ENCODE results near the gene PPP4R1. TPM values are rescaled to one million over a fixed set of nuclear protein-coding genes. Genes with fewer than 3 reads are reported as not detected.

Gene PPP4R1
- total and polyA plus RNA-seq, 4 donors, result 87.2 to 105 (median 92.5) TPM

DNA sequence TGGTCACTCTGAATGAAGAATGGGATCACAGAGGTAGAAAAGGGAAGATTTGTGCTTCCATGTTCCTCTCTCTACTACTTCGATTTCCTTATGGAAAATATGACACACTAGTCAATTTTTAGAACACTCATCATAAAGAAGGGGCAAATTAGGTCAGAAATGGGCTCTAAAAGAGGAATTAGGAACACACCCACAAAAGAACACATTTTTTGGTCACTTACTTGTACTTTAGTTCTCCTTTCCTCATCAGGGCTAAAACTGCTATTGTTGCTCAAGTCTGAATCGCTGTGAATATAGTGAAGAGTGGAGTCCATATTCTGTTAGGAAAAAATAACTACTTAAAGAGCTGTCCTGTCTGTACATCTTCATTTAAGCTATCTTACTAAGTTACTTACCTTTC is 52.6 kb downstream of the PPP4R1 start:
- Histone ChIP-seq H3K27me3 (ENCODE audit: control insufficient read depth, insufficient read depth, low read length) (no peaks in the 10 kb centered on the region), H3K9me3 (ENCODE audit: control insufficient read depth, insufficient read depth, low read length) (no peaks in the 10 kb centered on the region), H3K27ac (ENCODE audit: low read depth, low read length) (no peak overlapping the region), H3K36me3 (ENCODE audit: control insufficient read depth, insufficient read depth, low read length) (peaks cover 29% of the 10 kb centered on the region), H3K4me1 (ENCODE audit: control insufficient read depth, insufficient read depth, low read length) (no peaks in the 10 kb centered on the region), H3K4me3 (ENCODE audit: low read depth, low read length) (no peak overlapping the region)
- no peak for DNase-seq (ENCODE audit: low read depth in 4 of 6, low spot score in 6 of 6)
- no CpG with 5 or more reads among the region's 2 CpGs for WGBS (ENCODE audit: insufficient coverage)

DNA sequence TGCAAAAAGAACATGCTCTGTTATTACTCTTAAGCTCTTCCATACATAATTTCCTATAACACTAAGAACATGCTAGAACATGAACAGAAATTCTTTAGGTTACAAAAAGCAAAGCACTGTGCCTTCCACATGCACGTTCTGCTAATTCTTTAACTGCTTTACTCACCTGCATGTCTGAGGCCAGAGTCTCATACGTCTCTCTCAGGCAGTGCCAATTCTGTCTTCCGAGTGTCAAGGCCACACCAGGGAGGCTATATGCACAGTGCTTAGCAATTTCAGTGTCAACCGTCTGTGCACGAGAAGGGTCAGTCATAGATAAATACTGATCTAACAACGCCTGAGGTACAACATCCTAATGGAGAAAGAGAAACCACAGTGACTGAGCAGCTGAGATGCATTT is 55.1 kb downstream of the PPP4R1 start:
- 87% methylated on average over 5 of the region's 6 CpGs for WGBS (ENCODE audit: insufficient coverage)
- Histone ChIP-seq H3K27me3 (ENCODE audit: control insufficient read depth, insufficient read depth, low read length) (no peaks in the 10 kb centered on the region), H3K4me1 (ENCODE audit: control insufficient read depth, insufficient read depth, low read length) (no peaks in the 10 kb centered on the region), H3K4me3 (ENCODE audit: low read depth, low read length) (no peak overlapping the region), H3K9me3 (ENCODE audit: control insufficient read depth, insufficient read depth, low read length) (no peaks in the 10 kb centered on the region), H3K27ac (ENCODE audit: low read depth, low read length) (no peak overlapping the region), H3K36me3 (ENCODE audit: control insufficient read depth, insufficient read depth, low read length) (peaks cover 32% of the 10 kb centered on the region)
- no peak for DNase-seq (ENCODE audit: low read depth in 4 of 6, low spot score in 6 of 6)

DNA sequence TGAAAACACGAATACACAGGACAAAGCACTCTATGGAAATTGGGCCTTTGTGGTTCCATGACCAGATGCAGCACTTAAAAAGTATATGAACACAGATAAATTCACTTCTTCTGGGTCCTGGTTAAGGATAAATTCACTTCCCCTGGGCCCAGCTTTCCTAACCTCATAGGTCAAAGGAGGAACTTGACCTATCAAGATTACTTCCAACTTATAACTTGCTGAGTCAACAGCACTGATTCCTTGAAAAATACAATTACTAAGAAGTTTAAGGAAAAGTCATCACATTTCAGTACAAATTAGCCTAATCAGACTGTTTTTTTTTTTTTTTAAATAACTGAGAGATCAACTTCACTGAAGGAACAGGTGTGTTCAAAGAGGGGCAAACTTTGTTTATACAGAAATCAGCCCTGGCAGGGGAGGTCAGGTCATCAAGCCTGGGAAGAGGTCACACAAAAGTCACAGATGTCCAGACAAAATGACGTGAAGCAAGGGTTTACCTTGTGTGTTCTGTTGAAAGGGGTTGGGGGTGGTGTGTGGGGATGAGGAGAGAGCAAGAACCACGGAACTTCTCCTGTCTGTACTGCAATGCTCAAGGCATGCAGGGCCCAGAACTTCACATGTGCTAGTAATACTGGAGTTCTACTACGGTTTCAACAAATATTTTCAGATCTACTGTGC is 55.8 kb downstream of the PPP4R1 start:
- Histone ChIP-seq H3K36me3 (ENCODE audit: control insufficient read depth, insufficient read depth, low read length) (peaks cover 36% of the 10 kb centered on the region), H3K4me3 (ENCODE audit: low read depth, low read length) (no peak overlapping the region), H3K27ac (ENCODE audit: low read depth, low read length) (no peak overlapping the region), H3K9me3 (ENCODE audit: control insufficient read depth, insufficient read depth, low read length) (no peaks in the 10 kb centered on the region), H3K4me1 (ENCODE audit: control insufficient read depth, insufficient read depth, low read length) (no peaks in the 10 kb centered on the region), H3K27me3 (ENCODE audit: control insufficient read depth, insufficient read depth, low read length) (no peaks in the 10 kb centered on the region)
- 74% methylated on average over 3 of the region's 4 CpGs for WGBS (ENCODE audit: insufficient coverage)
- no peak for DNase-seq (ENCODE audit: low read depth in 4 of 6, low spot score in 6 of 6)

DNA sequence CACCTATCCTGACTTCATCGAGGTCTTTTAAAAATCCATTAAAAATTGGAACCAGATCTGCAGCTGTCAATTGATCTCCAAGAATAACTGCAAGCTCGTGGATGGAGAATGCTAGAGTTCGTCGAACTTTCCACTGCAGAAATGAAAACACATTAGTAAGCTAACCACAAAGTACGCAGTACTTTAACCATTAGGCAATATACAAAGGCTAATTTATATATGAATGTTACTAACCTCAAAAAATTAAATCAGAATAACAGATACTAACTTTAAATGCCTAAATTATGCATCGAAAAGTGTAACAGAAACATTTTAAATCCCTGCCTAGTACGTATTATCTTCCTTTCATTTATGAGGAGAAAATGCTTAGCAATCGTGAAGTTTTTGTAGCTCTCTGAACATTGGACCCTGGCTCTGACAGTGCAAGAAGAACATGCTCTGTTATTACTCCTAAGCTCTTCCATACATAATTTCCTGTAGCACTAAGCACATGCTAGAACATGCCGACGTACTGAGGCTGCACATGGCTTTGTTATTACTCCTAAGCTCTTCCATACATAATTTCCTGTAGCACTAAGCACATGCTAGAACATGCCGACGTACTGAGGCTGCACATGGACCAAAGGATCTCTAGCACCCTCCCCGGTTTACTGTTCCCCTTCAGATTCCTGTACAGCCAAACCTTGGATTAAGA is 57.0 kb downstream of the PPP4R1 start:
- no peaks in the 10 kb centered on the region for H3K27me3 ChIP-seq (ENCODE audit: control insufficient read depth, insufficient read depth, low read length)
- 76% methylated on average over 6 of the region's 13 CpGs for WGBS (ENCODE audit: insufficient coverage)
- H3K9me3 ChIP-seq (ENCODE audit: control insufficient read depth, insufficient read depth, low read length), result peaks cover 1% of the 10 kb centered on the region
- H3K4me3 ChIP-seq (ENCODE audit: low read depth, low read length), result no peak overlapping the region
- no peak overlapping the region for H3K27ac ChIP-seq (ENCODE audit: low read depth, low read length)
- peaks cover 39% of the 10 kb centered on the region for H3K36me3 ChIP-seq (ENCODE audit: control insufficient read depth, insufficient read depth, low read length)
- no peak for DNase-seq (ENCODE audit: low read depth in 4 of 6, low spot score in 6 of 6)
- H3K4me1 ChIP-seq (ENCODE audit: control insufficient read depth, insufficient read depth, low read length), result no peaks in the 10 kb centered on the region

DNA sequence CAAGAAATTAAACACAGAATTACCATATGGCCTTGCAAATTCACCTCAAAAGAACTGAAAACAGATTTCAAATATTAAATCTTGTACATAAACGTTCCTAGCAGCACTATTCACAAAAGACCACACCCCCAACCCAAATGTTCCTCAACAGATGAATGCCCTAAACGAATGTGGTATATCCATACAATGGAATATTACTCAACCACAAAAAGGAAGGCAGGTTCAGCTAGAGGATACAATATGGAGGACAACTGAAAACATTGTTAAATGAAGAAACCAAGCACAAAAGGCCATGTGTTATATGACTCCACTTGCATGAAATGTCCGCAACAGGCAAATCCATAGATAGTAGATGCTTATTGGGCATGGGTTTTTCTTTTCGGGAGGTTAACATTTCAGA is 61.7 kb downstream of the PPP4R1 start:
- H3K4me1 ChIP-seq (ENCODE audit: control insufficient read depth, insufficient read depth, low read length), result peaks cover 3% of the 10 kb centered on the region
- no peak overlapping the region for H3K4me3 ChIP-seq (ENCODE audit: low read depth, low read length)
- no peak for DNase-seq (ENCODE audit: low read depth in 4 of 6, low spot score in 6 of 6)
- no CpG with 5 or more reads among the region's 4 CpGs for WGBS (ENCODE audit: insufficient coverage)
- H3K27ac ChIP-seq (ENCODE audit: low read depth, low read length), result no peak overlapping the region
- H3K9me3 ChIP-seq (ENCODE audit: control insufficient read depth, insufficient read depth, low read length), result peaks cover 1% of the 10 kb centered on the region
- H3K27me3 ChIP-seq (ENCODE audit: control insufficient read depth, insufficient read depth, low read length), result no peaks in the 10 kb centered on the region
- peaks cover 45% of the 10 kb centered on the region for H3K36me3 ChIP-seq (ENCODE audit: control insufficient read depth, insufficient read depth, low read length)

DNA sequence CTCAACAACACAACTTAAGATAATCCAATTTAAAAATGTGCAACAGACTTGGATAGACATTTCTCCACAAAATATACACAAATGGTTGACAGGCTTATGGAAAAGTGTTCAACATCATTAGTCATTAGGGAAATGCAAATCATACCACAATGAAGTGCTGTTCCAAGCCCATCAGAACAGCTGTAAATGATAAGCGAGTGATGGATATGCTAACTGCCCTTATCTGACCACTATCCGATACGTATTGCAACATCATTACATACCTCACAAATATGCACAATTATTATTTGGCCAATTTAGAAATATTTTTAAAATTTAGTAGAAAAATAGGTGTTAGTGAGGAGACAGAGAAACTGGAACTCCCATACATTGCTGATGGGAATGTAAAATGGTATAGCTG is 62.2 kb downstream of the PPP4R1 start:
- no peaks in the 10 kb centered on the region for H3K27me3 ChIP-seq (ENCODE audit: control insufficient read depth, insufficient read depth, low read length)
- H3K27ac ChIP-seq (ENCODE audit: low read depth, low read length), result no peak overlapping the region
- no peak for DNase-seq (ENCODE audit: low read depth in 4 of 6, low spot score in 6 of 6)
- peaks cover 3% of the 10 kb centered on the region for H3K4me1 ChIP-seq (ENCODE audit: control insufficient read depth, insufficient read depth, low read length)
- peaks cover 49% of the 10 kb centered on the region for H3K36me3 ChIP-seq (ENCODE audit: control insufficient read depth, insufficient read depth, low read length)
- H3K9me3 ChIP-seq (ENCODE audit: control insufficient read depth, insufficient read depth, low read length), result peaks cover 1% of the 10 kb centered on the region
- H3K4me3 ChIP-seq (ENCODE audit: low read depth, low read length), result no peak overlapping the region
- WGBS (ENCODE audit: insufficient coverage), result no CpG with 5 or more reads among the region's 3 CpGs

DNA sequence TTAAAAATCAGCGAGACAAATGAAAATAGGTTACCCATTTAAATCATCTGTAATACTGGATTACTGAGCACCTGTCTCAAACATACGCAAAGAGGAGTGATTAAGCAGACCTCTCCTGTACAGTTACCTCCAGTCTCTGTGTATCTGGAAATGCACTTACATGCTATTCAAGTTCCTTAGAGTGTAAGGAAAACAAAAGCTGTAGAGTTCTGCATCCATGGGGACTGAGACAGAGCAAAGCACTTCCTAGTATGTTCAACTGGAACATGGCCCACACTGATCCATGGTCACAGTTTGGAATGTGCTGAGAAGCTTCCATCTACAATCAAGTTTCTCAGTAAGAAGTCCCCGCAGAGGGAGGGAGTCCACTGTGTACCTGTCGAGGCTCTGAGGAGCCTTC is 63.9 kb downstream of the PPP4R1 start:
- H3K4me1 ChIP-seq (ENCODE audit: control insufficient read depth, insufficient read depth, low read length), result peaks cover 3% of the 10 kb centered on the region
- H3K27me3 ChIP-seq (ENCODE audit: control insufficient read depth, insufficient read depth, low read length), result no peaks in the 10 kb centered on the region
- DNase-seq (ENCODE audit: low read depth in 4 of 6, low spot score in 6 of 6), result peak in 4 of 6 donors; percentile 4 to 41 (median 14)
- 50% methylated on average over 1 of the region's 4 CpGs for WGBS (ENCODE audit: insufficient coverage)
- H3K27ac ChIP-seq (ENCODE audit: low read depth, low read length), result no peak overlapping the region
- H3K9me3 ChIP-seq (ENCODE audit: control insufficient read depth, insufficient read depth, low read length), result peaks cover 1% of the 10 kb centered on the region
- peaks cover 57% of the 10 kb centered on the region for H3K36me3 ChIP-seq (ENCODE audit: control insufficient read depth, insufficient read depth, low read length)
- no peak overlapping the region for H3K4me3 ChIP-seq (ENCODE audit: low read depth, low read length)

DNA sequence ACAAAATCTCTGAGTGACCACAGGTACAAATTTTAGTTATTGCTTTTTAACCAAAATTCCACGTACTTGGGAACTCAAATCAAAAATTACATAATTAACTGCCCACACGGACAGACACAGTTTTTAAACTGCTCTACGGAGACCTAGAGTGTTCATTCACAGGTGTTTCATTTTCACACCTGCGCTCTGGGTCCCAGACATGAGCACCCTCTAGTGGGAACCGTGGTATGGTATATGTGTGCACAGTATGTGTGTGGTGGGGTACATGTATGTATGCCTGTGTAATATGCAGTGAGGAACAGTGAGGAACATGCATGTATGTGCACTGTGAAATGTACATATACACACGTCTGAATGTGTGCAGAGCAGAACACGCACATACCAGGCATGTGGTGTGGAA is 65.0 kb downstream of the PPP4R1 start:
- WGBS (ENCODE audit: insufficient coverage), result 91% methylated on average over 5 of the region's 7 CpGs
- no peaks in the 10 kb centered on the region for H3K27me3 ChIP-seq (ENCODE audit: control insufficient read depth, insufficient read depth, low read length)
- no peak for DNase-seq (ENCODE audit: low read depth in 4 of 6, low spot score in 6 of 6)
- no peak overlapping the region for H3K4me3 ChIP-seq (ENCODE audit: low read depth, low read length)
- peaks cover 58% of the 10 kb centered on the region for H3K36me3 ChIP-seq (ENCODE audit: control insufficient read depth, insufficient read depth, low read length)
- no peak overlapping the region for H3K27ac ChIP-seq (ENCODE audit: low read depth, low read length)
- H3K9me3 ChIP-seq (ENCODE audit: control insufficient read depth, insufficient read depth, low read length), result peaks cover 1% of the 10 kb centered on the region
- peaks cover 3% of the 10 kb centered on the region for H3K4me1 ChIP-seq (ENCODE audit: control insufficient read depth, insufficient read depth, low read length)

DNA sequence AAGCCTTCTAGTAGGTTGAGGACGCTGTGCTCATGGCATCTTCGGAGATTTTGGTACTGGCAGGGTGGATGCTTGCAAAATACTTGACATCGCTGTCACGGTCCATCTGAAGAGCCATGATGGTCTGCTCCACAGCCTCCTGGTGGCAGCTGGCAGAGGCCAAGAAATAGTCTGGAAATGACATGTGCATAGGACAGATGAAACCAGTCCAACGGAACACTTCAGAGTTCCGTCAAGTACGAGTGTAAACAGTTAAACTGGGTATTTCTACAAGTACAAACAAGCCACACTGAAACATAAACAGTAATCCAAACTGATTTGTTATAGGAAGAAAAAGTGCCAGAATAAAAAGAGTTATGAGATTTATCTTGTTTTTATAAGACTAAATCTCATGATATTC is 66.6 kb downstream of the PPP4R1 start:
- no peaks in the 10 kb centered on the region for H3K27me3 ChIP-seq (ENCODE audit: control insufficient read depth, insufficient read depth, low read length)
- peaks cover 1% of the 10 kb centered on the region for H3K9me3 ChIP-seq (ENCODE audit: control insufficient read depth, insufficient read depth, low read length)
- DNase-seq (ENCODE audit: low read depth in 4 of 6, low spot score in 6 of 6), result no peak
- peaks cover 3% of the 10 kb centered on the region for H3K4me1 ChIP-seq (ENCODE audit: control insufficient read depth, insufficient read depth, low read length)
- H3K27ac ChIP-seq (ENCODE audit: low read depth, low read length), result no peak overlapping the region
- 99% methylated on average over 4 of the region's 7 CpGs for WGBS (ENCODE audit: insufficient coverage)
- H3K36me3 ChIP-seq (ENCODE audit: control insufficient read depth, insufficient read depth, low read length), result peaks cover 50% of the 10 kb centered on the region
- H3K4me3 ChIP-seq (ENCODE audit: low read depth, low read length), result no peak overlapping the region

DNA sequence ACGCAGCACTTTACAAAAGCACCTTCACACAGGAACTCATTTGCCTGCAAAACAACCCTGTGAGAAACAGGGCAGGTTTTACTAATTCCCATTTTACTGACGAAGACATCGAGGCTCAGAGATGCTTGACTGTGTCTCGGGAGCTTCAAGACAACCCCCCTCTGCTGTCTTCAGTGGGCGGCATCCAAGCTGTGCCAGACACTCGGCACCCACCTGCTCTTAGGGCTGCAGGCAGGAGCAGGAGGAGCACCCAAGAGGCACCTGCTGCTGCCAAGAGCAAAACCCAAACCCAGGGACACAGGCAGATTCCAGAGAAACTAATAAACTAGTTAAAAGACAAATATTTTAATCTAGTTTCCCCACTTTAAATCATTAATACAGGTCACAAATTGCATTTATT is 67.9 kb downstream of the PPP4R1 start:
- Histone ChIP-seq H3K36me3 (ENCODE audit: control insufficient read depth, insufficient read depth, low read length) (peaks cover 42% of the 10 kb centered on the region), H3K4me3 (ENCODE audit: low read depth, low read length) (no peak overlapping the region)

More for the DNA sequence above, 67.9 kb downstream of the PPP4R1 start:
- WGBS (ENCODE audit: insufficient coverage), result 78% methylated on average over 6 of the region's 6 CpGs
- H3K9me3 ChIP-seq (ENCODE audit: control insufficient read depth, insufficient read depth, low read length), result no peaks in the 10 kb centered on the region
- no peak for DNase-seq (ENCODE audit: low read depth in 4 of 6, low spot score in 6 of 6)
- no peak overlapping the region for H3K27ac ChIP-seq (ENCODE audit: low read depth, low read length)
- peaks cover 3% of the 10 kb centered on the region for H3K4me1 ChIP-seq (ENCODE audit: control insufficient read depth, insufficient read depth, low read length)
- H3K27me3 ChIP-seq (ENCODE audit: control insufficient read depth, insufficient read depth, low read length), result no peaks in the 10 kb centered on the region
